ENCODE data around the gene COPS4.

- no peak for TF ChIP-seq ZNF274 (IDR thresholded peaks at IDR 0.05; ENCODE audit: low read depth, low read length)
- TF ChIP-seq SUZ12 (IDR thresholded peaks at IDR 0.05; ENCODE audit: extremely low read depth, insufficient read depth, insufficient read length) = no peak
Measured at GRCh38 chr4:83009529-83009928, 25.5 kb upstream of the COPS4 start.

All from NT2/D1 (cell line).